Hepatocyte (in vitro differentiated cells): Measurements from ENCODE around the gene EAF2.

Experiments
- CTCF ChIP-seq: fragments of 200-600 bp; sonication (generic); IDR thresholded peaks from 2 replicates; pipeline ENCODE4 v1.5.1; 2016; ENCODE audit warnings: antibody characterized with exemption, mild to moderate bottlenecking; ENCODE audit not compliant: poor library complexity
- EZH2 ChIP-seq: fragments of 200-600 bp; sonication (generic); IDR thresholded peaks from 2 replicates; pipeline ENCODE4 v1.6.1; 2016; ENCODE audit warnings: antibody characterized with exemption, mild to moderate bottlenecking, borderline replicate concordance
- EZH2phosphoT487 ChIP-seq: fragments of 200-600 bp; sonication (generic); IDR thresholded peaks from one replicate; pipeline ENCODE4 v1.6.1; 2018; ENCODE audit warnings: antibody characterized with exemption, mild to moderate bottlenecking, low read depth, moderate library complexity; ENCODE audit not compliant: unreplicated experiment, severe bottlenecking

- TF ChIP-seq CTCF (no peak), EZH2phosphoT487 (no peak), EZH2 (no peak)
Observed at GRCh38 chr3:121793078-121793477, 41.9 kb upstream of the EAF2 start.
